OCI-LY1 (cell line): ENCODE results near the gene SLCO2A1.

Experiments
- H2AFZ ChIP-seq: fragments of 200-600 bp; sonication (generic), shearing (Covaris generic); 2 replicates; pipeline ENCODE4 v1.6.0; 2014; ENCODE audit warnings: antibody characterized with exemption, mild to moderate bottlenecking, low read length
- H3F3A ChIP-seq: fragments of 200-600 bp; sonication (generic), shearing (Covaris generic); 2 replicates; pipeline ENCODE4 v1.6.0; 2014; ENCODE audit warnings: mild to moderate bottlenecking, antibody characterized with exemption, low read length, moderate library complexity; ENCODE audit not compliant: insufficient read depth
- H3K27ac ChIP-seq: fragments of 200-600 bp; sonication (generic); 2 replicates; pipeline ENCODE4 v1.5.1; 2014; ENCODE audit warnings: low read length, mixed run types, mild to moderate bottlenecking, low read depth; ENCODE audit not compliant: poor library complexity, severe bottlenecking
- H3K27me3 ChIP-seq: fragments of 200-600 bp; sonication (generic); 2 replicates; pipeline ENCODE4 v1.6.0; 2014; ENCODE audit warnings: antibody characterized with exemption, mild to moderate bottlenecking, low read length, moderate library complexity; ENCODE audit not compliant: insufficient read depth
- H3K36me3 ChIP-seq: fragments of 200-600 bp; sonication (generic); 2 replicates; pipeline ENCODE4 v1.6.1; 2014; ENCODE audit warnings: mild to moderate bottlenecking, antibody characterized with exemption, low read length, moderate library complexity, mixed read lengths; ENCODE audit not compliant: insufficient read depth
- H3K4me1 ChIP-seq: fragments of 200-600 bp; sonication (generic); 2 replicates; pipeline ENCODE4 v1.5.1; 2014; ENCODE audit warnings: mild to moderate bottlenecking, low read length, moderate library complexity; ENCODE audit not compliant: insufficient read depth, severe bottlenecking
- H3K4me2 ChIP-seq: fragments of 200-600 bp; sonication (generic), shearing (Covaris generic); 2 replicates; pipeline ENCODE4 v1.6.1; 2014; ENCODE audit warnings: low read length
- H3K4me3 ChIP-seq: fragments of 200-600 bp; sonication (generic); 2 replicates; pipeline ENCODE4 v1.5.1; 2014; ENCODE audit warnings: low read length, low read depth, mild to moderate bottlenecking, mixed read lengths; ENCODE audit not compliant: poor library complexity, severe bottlenecking
- H3K79me2 ChIP-seq: fragments of 200-600 bp; shearing (Covaris generic); 2 replicates; pipeline ENCODE4 v1.6.1; 2016; ENCODE audit warnings: mixed run types, low read length, mixed read lengths; ENCODE audit not compliant: insufficient read depth
- H3K9ac ChIP-seq: fragments of 200-600 bp; sonication (generic), shearing (Covaris generic); 2 replicates; pipeline ENCODE4 v1.6.1; 2014; ENCODE audit warnings: mild to moderate bottlenecking, low read length, mixed read lengths
- H3K9me2 ChIP-seq: fragments of 200-600 bp; sonication (generic), shearing (Covaris generic); 2 replicates; pipeline ENCODE4 v1.6.1; 2014; ENCODE audit warnings: low read depth, mild to moderate bottlenecking, low read length, mixed read lengths
- H3K9me3 ChIP-seq: fragments of 200-600 bp; shearing (Covaris generic); 2 replicates; pipeline ENCODE4 v1.6.1; 2014; ENCODE audit warnings: low read length, mixed read lengths
- H4K20me1 ChIP-seq: fragments of 200-600 bp; sonication (generic), shearing (Covaris generic); 2 replicates; pipeline ENCODE4 v1.6.0; 2016; ENCODE audit warnings: mild to moderate bottlenecking, low read length; ENCODE audit not compliant: insufficient read depth
- CTCF ChIP-seq: fragments of 200-600 bp; sonication (generic), shearing (Covaris generic); IDR thresholded peaks from 2 replicates; pipeline ENCODE4 v1.5.1; 2017; ENCODE audit warnings: mild to moderate bottlenecking, antibody characterized with exemption, low read length, moderate library complexity, mixed read lengths
- EZH2 ChIP-seq: fragments of 200-600 bp; sonication (generic), shearing (Covaris generic); IDR thresholded peaks from 2 replicates; pipeline ENCODE4 v1.8.0; 2017; ENCODE audit warnings: borderline replicate concordance, mixed run types, mild to moderate bottlenecking, antibody characterized with exemption, low read length, moderate library complexity, mixed read lengths

The SLCO2A1 gene

GRCh38 chr3:134044459-134044858 lies 14.7 kb upstream of the SLCO2A1 start:
- no peak overlapping the region for H3K4me2 ChIP-seq
- no peaks in the 10 kb centered on the region; the same call in 1 of the 2 replicates for H3K27me3 ChIP-seq
- H3K9me2 ChIP-seq = no peaks in the 10 kb centered on the region
- no peaks in the 10 kb centered on the region for H3K4me1 ChIP-seq
- no peaks in the 10 kb centered on the region for H3F3A ChIP-seq
- H3K36me3 ChIP-seq = no peaks in the 10 kb centered on the region
- TF ChIP-seq EZH2 = no peak
- no peak for TF ChIP-seq CTCF
- H3K9me3 ChIP-seq = peaks cover 32% of the 10 kb centered on the region
- no peaks in the 10 kb centered on the region for H4K20me1 ChIP-seq
- H3K79me2 ChIP-seq = no peaks in the 10 kb centered on the region
- no peak overlapping the region for H3K27ac ChIP-seq
- H3K9ac ChIP-seq = no peak overlapping the region
- no peak overlapping the region for H3K4me3 ChIP-seq
- H2AFZ ChIP-seq = no peak overlapping the region

- Histone ChIP-seq H3K9me2 (no peaks in the 10 kb centered on the region), H3K36me3 (no peaks in the 10 kb centered on the region), H3F3A (no peaks in the 10 kb centered on the region), H3K9me3 (peaks cover 27% of the 10 kb centered on the region), H4K20me1 (no peaks in the 10 kb centered on the region), H3K4me2 (no peak overlapping the region), H2AFZ (no peak overlapping the region), H3K27me3 (no peaks in the 10 kb centered on the region; the same call in 1 of the 2 replicates), H3K27ac (no peak overlapping the region), H3K9ac (no peak overlapping the region), H3K79me2 (no peaks in the 10 kb centered on the region), H3K4me1 (no peaks in the 10 kb centered on the region), H3K4me3 (no peak overlapping the region)
- TF ChIP-seq EZH2 = no peak
- no peak for TF ChIP-seq CTCF
Measured at GRCh38 chr3:134040066-134040465, 10.3 kb upstream of the SLCO2A1 start.

- no peak overlapping the region for H3K9ac ChIP-seq
- no peak overlapping the region for H3K4me3 ChIP-seq
Measured at GRCh38 chr3:134039161-134039862, 9.6 kb upstream of the SLCO2A1 start.

More at GRCh38 chr3:134039161-134039862, 9.6 kb upstream of the SLCO2A1 start:
- H3K4me1 ChIP-seq = no peaks in the 10 kb centered on the region
- no peak overlapping the region for H3K27ac ChIP-seq
- H3K4me2 ChIP-seq = no peak overlapping the region
- no peaks in the 10 kb centered on the region for H3K9me2 ChIP-seq
- TF ChIP-seq CTCF (peak; percentile 20; the same call in 1 of the 2 replicates), EZH2 (no peak)
- H3F3A ChIP-seq = no peaks in the 10 kb centered on the region
- no peak overlapping the region for H2AFZ ChIP-seq
- peaks cover 19% of the 10 kb centered on the region for H3K9me3 ChIP-seq
- H3K27me3 ChIP-seq = no peaks in the 10 kb centered on the region; the same call in 1 of the 2 replicates
- H3K36me3 ChIP-seq = no peaks in the 10 kb centered on the region
- H3K79me2 ChIP-seq = no peaks in the 10 kb centered on the region
- no peaks in the 10 kb centered on the region for H4K20me1 ChIP-seq
